ENCODE results near the gene NR1D2. TPM values are rescaled to one million over a fixed set of nuclear protein-coding genes. Genes with fewer than 3 reads are reported as not detected.
"Not testable (repeated sequence)": the region's sequence is repeated elsewhere in the genome, so short reads cannot be mapped to it uniquely, and the experiment has no call there.

The NR1D2 gene
- total RNA-seq, 3 donors from 2014 or later = 26.2 to 43.8 (median 37.4) TPM

- no peaks in the 10 kb centered on the region for H3K9me3 ChIP-seq
- H3K36me3 ChIP-seq = no peaks in the 10 kb centered on the region
- DNase-seq (ENCODE audit: low spot score in 2 of 2) = peak; percentile 41 to 63
- H3K4me1 ChIP-seq = no peaks in the 10 kb centered on the region
- H3K4me3 ChIP-seq = no peak overlapping the region
- no peaks in the 10 kb centered on the region for H3K27me3 ChIP-seq
- peak in 1 of 3 donors; percentile 38 for TF ChIP-seq POLR2AphosphoS5 (IDR thresholded peaks at IDR 0.05)
- TF ChIP-seq POLR2A (IDR thresholded peaks at IDR 0.05) = no peak
- peak; percentile 85 to 98 (median 95) for TF ChIP-seq CTCF (IDR thresholded peaks at IDR 0.05)
- intact Hi-C loops (cut with DNase I; ENCODE audit: low total_unique reads) = loop anchor here (5.0 kb wide), 1 partner anchor 238 kb away; no protein-coding TSS in a partner anchor
- H3K27ac ChIP-seq = no peak overlapping the region
Observed at GRCh38 chr3:23999012-23999641, 54.0 kb downstream of the NR1D2 start.

- H3K27ac ChIP-seq = no peak overlapping the region
Observed at GRCh38 chr3:24002129-24002528, 57.0 kb downstream of the NR1D2 start.

GRCh38 chr3:24003466-24003865 lies 58.4 kb downstream of the NR1D2 start:
- no peak overlapping the region for H3K4me3 ChIP-seq
- no peaks in the 10 kb centered on the region for H3K4me1 ChIP-seq
- no peak for DNase-seq (ENCODE audit: low spot score in 2 of 2)
- no peak overlapping the region for H3K27ac ChIP-seq
- no peaks in the 10 kb centered on the region for H3K36me3 ChIP-seq
- no peaks in the 10 kb centered on the region for H3K27me3 ChIP-seq
- TF ChIP-seq POLR2A (IDR thresholded peaks at IDR 0.05) = no peak
- no peak for TF ChIP-seq POLR2AphosphoS5 (IDR thresholded peaks at IDR 0.05)
- no peak for TF ChIP-seq CTCF (IDR thresholded peaks at IDR 0.05)
- H3K9me3 ChIP-seq = no peaks in the 10 kb centered on the region
- intact Hi-C loops (cut with DNase I; ENCODE audit: low total_unique reads) = no loop called here

More at GRCh38 chr3:24002129-24002528, 57.0 kb downstream of the NR1D2 start:
- TF ChIP-seq POLR2AphosphoS5 (IDR thresholded peaks at IDR 0.05) = no peak
- no peak for TF ChIP-seq POLR2A (IDR thresholded peaks at IDR 0.05)
- TF ChIP-seq CTCF (IDR thresholded peaks at IDR 0.05) = no peak
- intact Hi-C loops (cut with DNase I; ENCODE audit: low total_unique reads) = no loop called here
- no peak for DNase-seq (ENCODE audit: low spot score in 2 of 2)
- H3K9me3 ChIP-seq = no peaks in the 10 kb centered on the region
- H3K36me3 ChIP-seq = no peaks in the 10 kb centered on the region
- no peaks in the 10 kb centered on the region for H3K27me3 ChIP-seq
- no peaks in the 10 kb centered on the region for H3K4me1 ChIP-seq
- no peak overlapping the region for H3K4me3 ChIP-seq

- Histone ChIP-seq H3K4me3 (no peak overlapping the region), H3K27ac (no peak overlapping the region), H3K9me3 (no peaks in the 10 kb centered on the region), H3K27me3 (no peaks in the 10 kb centered on the region), H3K36me3 (no peaks in the 10 kb centered on the region), H3K4me1 (no peaks in the 10 kb centered on the region)
- no peak for TF ChIP-seq POLR2AphosphoS5 (IDR thresholded peaks at IDR 0.05)
- no peak for TF ChIP-seq CTCF (IDR thresholded peaks at IDR 0.05)
- TF ChIP-seq POLR2A (IDR thresholded peaks at IDR 0.05) = no peak
- DNase-seq (ENCODE audit: low spot score in 2 of 2) = no peak
- intact Hi-C loops (cut with DNase I; ENCODE audit: low total_unique reads) = no loop called here
Observed at GRCh38 chr3:24004171-24004938, 59.3 kb downstream of the NR1D2 start.

- Histone ChIP-seq H3K36me3 (no peaks in the 10 kb centered on the region), H3K4me3 (no peak overlapping the region), H3K4me1 (no peaks in the 10 kb centered on the region), H3K27me3 (no peaks in the 10 kb centered on the region), H3K27ac (no peak overlapping the region), H3K9me3 (no peaks in the 10 kb centered on the region)
- DNase-seq (ENCODE audit: low spot score in 2 of 2) = no peak
- intact Hi-C loops (cut with DNase I; ENCODE audit: low total_unique reads) = no loop called here
- TF ChIP-seq POLR2A (IDR thresholded peaks at IDR 0.05) = no peak
Observed at GRCh38 chr3:24005669-24006068, 60.6 kb downstream of the NR1D2 start.

GRCh38 chr3:24010834-24011233 lies 65.7 kb downstream of the NR1D2 start:
- H3K4me3 ChIP-seq; H3K36me3 ChIP-seq; DNase-seq (ENCODE audit: low spot score in 2 of 2); H3K4me1 ChIP-seq; intact Hi-C loops (cut with DNase I; ENCODE audit: low total_unique reads); H3K27me3 ChIP-seq; H3K27ac ChIP-seq; H3K9me3 ChIP-seq: not testable (repeated sequence)

All from breast epithelium (tissue), 4 donors.